GM12878 (cell line): Measurements from ENCODE around the gene CTNNB1. TPM values are rescaled to one million over a fixed set of nuclear protein-coding genes. Genes with fewer than 3 reads are reported as not detected.

Experiments
- ATAC-seq: fragments of 200-7000 bp; cut with Tn5 transposase; 3 replicates; pipeline ENCODE4 v1.9.1; 2020; ENCODE audit warnings: mild to moderate bottlenecking, moderate library complexity
- BruUV-seq: library from RNA; stranded (reverse); fragments of 400-500 nt; replicated peaks from 2 replicates; lab custom pipeline; 2021; lab: Mats Ljungman, UMichigan
- CTCF ChIA-PET: fragments of 300-600 bp; sonication (Branson Sonifier 250); formaldehyde crosslinking; extraction: SDS; loops from one replicate; lab custom pipeline; 2021; ENCODE audit warnings: inconsistent platforms; lab: Yijun Ruan, JAX
- POLR2A ChIA-PET: fragments of 350-600 bp; formaldehyde crosslinking; extraction: SDS; loops from one replicate; lab custom pipeline; 2021; ENCODE audit warnings: inconsistent platforms; lab: Charles Lee
- RAD21 ChIA-PET: fragments of 300-600 bp; sonication (Branson Sonifier 250); formaldehyde crosslinking; loops from one replicate; lab custom pipeline; 2023; ENCODE audit warnings: antibody characterized with exemption; ENCODE audit not compliant: unreplicated experiment; lab: Charles Lee
- SMC1A ChIA-PET: fragments of 300-600 bp; sonication (Branson Sonifier 250); formaldehyde crosslinking; loops from one replicate; lab custom pipeline; 2023; ENCODE audit not compliant: unreplicated experiment, uncharacterized antibody; lab: Charles Lee
- DNase-seq: peaks from one replicate; pipeline ENCODE4 v3.0.0-alpha.2; 2011; ENCODE audit warnings: low read depth, low spot score
- FAIRE-seq: peaks from 3 replicates; lab custom pipeline; 2011; peaks lifted over from hg19 to GRCh38; lab: Jason Lieb, UNC
- H2AFZ ChIP-seq: 2 replicates; pipeline ENCODE4 v1.6.0; 2011; ENCODE audit warnings: low read depth, low read length, control low read depth; ENCODE audit not compliant: control insufficient read depth
- H3K27ac ChIP-seq: 2 replicates; pipeline ENCODE4 v1.5.1; 2011; ENCODE audit warnings: control low read depth; ENCODE audit not compliant: control insufficient read depth, insufficient read depth
- H3K27me3 ChIP-seq, 2 experiments: replicated peaks in 1 of 2; 2 replicates each; pipeline versions ENCODE4 v1.6.0 to v1.6.1; 2011; ENCODE audit warnings: low read length in 1 of 2; ENCODE audit not compliant: control insufficient read depth in 2 of 2, insufficient read depth in 2 of 2
- H3K36me3 ChIP-seq, 2 experiments: 2 replicates each; pipeline ENCODE4 v1.5.1; 2011; ENCODE audit warnings: low read length in 1 of 2; ENCODE audit not compliant: control insufficient read depth in 2 of 2, insufficient read depth in 2 of 2
- H3K4me1 ChIP-seq: 2 replicates; pipeline ENCODE4 v1.6.1; 2011; ENCODE audit warnings: mild to moderate bottlenecking, low read length, moderate library complexity, mixed read lengths; ENCODE audit not compliant: control insufficient read depth, insufficient read depth
- H3K4me2 ChIP-seq: 2 replicates; pipeline ENCODE4 v1.6.0; 2011; ENCODE audit warnings: control low read depth; ENCODE audit not compliant: control insufficient read depth, insufficient read depth
- H3K4me3 ChIP-seq: fragments of 200-600 bp; sonication (generic); 2 replicates; pipeline ENCODE4 v1.5.1; 2016
- H3K79me2 ChIP-seq: 2 replicates; pipeline ENCODE4 v1.6.0; 2011; ENCODE audit warnings: low read length; ENCODE audit not compliant: control insufficient read depth, insufficient read depth
- H3K9ac ChIP-seq: 2 replicates; pipeline ENCODE4 v1.8.0; 2011; ENCODE audit warnings: low read length, control low read depth, mixed read lengths; ENCODE audit not compliant: control insufficient read depth, insufficient read depth
- H3K9me3 ChIP-seq: replicated peaks from 3 replicates; pipeline ENCODE4 v1.5.1; 2011; ENCODE audit warnings: mild to moderate bottlenecking, low read length; ENCODE audit not compliant: control insufficient read depth, insufficient read depth
- H4K20me1 ChIP-seq: 2 replicates; pipeline ENCODE4 v1.6.0; 2011; ENCODE audit not compliant: control insufficient read depth, insufficient read depth
- BCLAF1 ChIP-seq: fragments of 450-650 bp; IDR thresholded peaks from 2 replicates; pipeline ENCODE4 v1.6.1; 2017; ENCODE audit warnings: antibody characterized with exemption, mild to moderate bottlenecking, moderate library complexity
- SIX5 ChIP-seq: IDR thresholded peaks from 2 replicates; pipeline ENCODE4 v1.6.1; 2011; ENCODE audit warnings: mild to moderate bottlenecking, low read depth, low read length, moderate library complexity; ENCODE audit not compliant: severe bottlenecking
- SMC3 ChIP-seq: IDR thresholded peaks from 2 replicates; pipeline ENCODE4 v1.6.1; 2011; ENCODE audit warnings: low read length, improper control_type of control experiment, borderline replicate concordance
- ZBTB11 ChIP-seq: fragments of 450-650 bp; formaldehyde crosslinking; IDR thresholded peaks from 2 replicates; pipeline ENCODE4 v1.5.0; 2022; ENCODE audit warnings: mild to moderate bottlenecking, missing genetic modification characterization
- WGBS: methylation state at CpG from one replicate; pipeline ENCODE4 v1.1.6; 2016; ENCODE audit warnings: low lambda C conversion rate; ENCODE audit not compliant: insufficient replicate concordance, insufficient coverage; ENCODE audit errors: missing lambda C conversion rate; 5-methylcytosine and 5-hydroxymethylcytosine counted together
- in situ Hi-C: fragments of 300-500 bp; cut with MboI; formaldehyde crosslinking; loops from 9 replicates; pipeline ENCODE4 v1.14.3; 2018; ENCODE audit warnings: mixed read lengths
- intact Hi-C: fragments of 100-400 bp; cut with micrococcal nuclease; formaldehyde crosslinking; loops from one replicate; pipeline ENCODE4 v1.14.2; 2022; ENCODE audit not compliant: unreplicated experiment
- polyA plus RNA-seq, 11 experiments: library from polyadenylated mRNA; depleted of rRNA in 4 of 11; unstranded in 6 of 11; stranded (reverse) in 5 of 11; fragments of >200 nt; fragmentation: Nextera tagmentation in 4 of 11; fragmentation: Illumina TruSeq in 1 of 11; extraction: Ambion mirVana in 4 of 11; extraction: Trizol in 1 of 11; gene quantifications; 1 replicate in 1 of 11; 2 replicates in 10 of 11; pipeline versions ENCODE4 v1.2.1 to v1.2.3, GENCODE V29; 2011 to 2016; ENCODE audit warnings: inconsistent platforms in 2 of 11, missing spikeins in 2 of 11, low read depth in 1 of 11
- total RNA-seq, 4 experiments: library from RNA; depleted of rRNA in 3 of 4; stranded (reverse); fragments of >200 nt in 3 of 4; fragmentation: Illumina TruSeq in 1 of 4; extraction: Trizol in 1 of 4; gene quantifications; 2 replicates each; pipeline versions ENCODE4 v1.2.1 to v1.2.3, GENCODE V29; 2013 to 2021

The CTNNB1 gene
- total and polyA plus RNA-seq, 10 of the 15 experiments (the other 5 are each of a cell fraction or from before 2014, with no cell fraction given) = 30.4 to 217 (median 138) TPM

DNA sequence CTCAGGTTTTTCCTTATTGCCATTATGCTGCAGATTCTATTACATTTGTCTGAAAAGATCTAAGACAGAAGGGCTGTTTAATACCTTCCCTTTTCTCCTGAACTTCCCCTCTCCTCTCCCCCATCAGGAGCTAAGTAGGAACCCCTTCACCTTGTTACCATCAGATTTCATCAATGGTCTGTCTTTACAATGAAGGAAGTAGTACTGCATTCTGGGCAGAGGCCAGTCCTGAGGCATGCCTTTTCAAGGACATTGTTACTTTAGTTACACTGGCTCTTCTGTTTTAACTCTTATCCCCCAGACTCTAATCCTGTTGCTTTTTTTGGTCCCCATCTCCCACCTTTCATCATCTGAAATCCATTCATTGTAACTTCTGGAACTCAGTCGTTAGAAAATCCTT, 8.1 kb downstream of the CTNNB1 start:
- Histone ChIP-seq H3K27ac (no peak overlapping the region), H3K79me2 (peaks cover 97% of the 10 kb centered on the region), H3K9me3 (peaks cover 6% of the 10 kb centered on the region), H3K4me3 (no peak overlapping the region), H3K27me3 (no peaks in the 10 kb centered on the region), H3K9ac (no peak overlapping the region), H2AFZ (no peak overlapping the region), H3K4me2 (no peak overlapping the region), H4K20me1 (no peaks in the 10 kb centered on the region), H3K4me1 (0 out of 2 replicates have a peak, but pooled peaks cover 4% of the 10 kb centered on the region), H3K36me3 (peaks cover 0 to 4% of the 10 kb centered on the region in 2 experiments; a peak in 1 of 4 replicates)
- TF ChIP-seq SIX5 (no peak), BCLAF1 (no peak), SMC3 (no peak), ZBTB11 (no peak)
- no TSS peak for BruUV-seq
- CTCF ChIA-PET = interaction anchor here (1.4 kb wide), 1 partner anchor 12 kb away, joined by 4 read pairs; no protein-coding TSS in a partner anchor
- no peak for DNase-seq
- SMC1A ChIA-PET = interaction anchor here (1.1 to 1.4 kb wide), 3 partner anchors 8 to 25 kb away, joined by 4 to 5 read pairs (median 4); partner anchors contain the start of gene CTNNB1
- 56% methylated on average over 1 of the region's 1 CpG for WGBS
- in situ Hi-C loops (no loop called here), intact Hi-C loops (no loop called here)
- POLR2A ChIA-PET = no interaction called here
- no peak for FAIRE-seq
- ATAC-seq = peak; percentile 11; the same call in 1 of the 3 replicates
- RAD21 ChIA-PET = interaction anchor here (1.8 kb wide), 1 partner anchor 8 kb away, joined by 4 read pairs; the partner anchor contains the start of gene CTNNB1
